Mammary epithelial cell (primary cell): ENCODE data around the gene FNDC11.

ENCODE experiments used
- CTCF ChIP-seq, 2 donors: IDR thresholded peaks in 1 of 2; conservative IDR thresholded peaks in 1 of 2; 2 replicates each; pipeline ENCODE4 v1.5.1; 2011 to 2012; ENCODE audit warnings: inconsistent platforms in 2 of 2, low read length in 2 of 2, mild to moderate bottlenecking in 2 of 2, control low read depth in 1 of 2, low read depth in 1 of 2; ENCODE audit not compliant: insufficient read depth in 1 of 2; ENCODE audit errors: extremely low read depth in 1 of 2
- EZH2 ChIP-seq: IDR thresholded peaks from 2 replicates; pipeline ENCODE4 v1.6.1; 2012; ENCODE audit warnings: low read length, inconsistent platforms, borderline replicate concordance

- no peak for TF ChIP-seq CTCF (conservative IDR thresholded peaks at IDR 0.05 in 1 of 2, IDR thresholded peaks at IDR 0.05 in 1 of 2; ENCODE audit: extremely low read depth in 1 of 2, insufficient read depth in 1 of 2, low read depth in 1 of 2, low read length in 2 of 2)
- TF ChIP-seq EZH2: no peak
Observed at GRCh38 chr20:63525185-63525584, 28.8 kb upstream of the FNDC11 start.
